DND-41 (cell line): ENCODE measurements around the gene SUN2.

Experiments used
- CTCF ChIP-seq: IDR thresholded peaks from 2 replicates; pipeline ENCODE4 v1.5.1; 2012; ENCODE audit warnings: borderline replicate concordance, low read length, moderate library complexity, mild to moderate bottlenecking; ENCODE audit not compliant: poor library complexity, severe bottlenecking; ENCODE audit errors: extremely low read depth
- EZH2 ChIP-seq: IDR thresholded peaks from 3 replicates; pipeline ENCODE4 v1.6.1; 2012; ENCODE audit warnings: borderline replicate concordance, low read depth, mild to moderate bottlenecking, moderate library complexity, low read length, inconsistent platforms; ENCODE audit not compliant: severe bottlenecking

- TF ChIP-seq CTCF (no peak), EZH2 (no peak)
Measured at GRCh38 chr22:38730411-38730871, 25.4 kb downstream of the SUN2 start.
